GM18951 (cell line): ENCODE measurements around the gene KCNQ1.

Experiments
- POLR2A ChIP-seq: IDR thresholded peaks from 4 replicates; pipeline ENCODE4 v1.6.1; 2011; ENCODE audit warnings: mild to moderate bottlenecking; ENCODE audit not compliant: insufficient read length, insufficient read depth; ENCODE audit errors: extremely low read depth
- in situ Hi-C: fragments of 300-500 bp; cut with MboI; formaldehyde crosslinking; loops from one replicate; pipeline ENCODE4 v1.12.0; 2022; ENCODE audit warnings: low sequenced_read_pairs, mixed read lengths, inconsistent platforms; ENCODE audit not compliant: unreplicated experiment

The KCNQ1 gene

GRCh38 chr11:2689651-2690575 is 245.1 kb downstream of the KCNQ1 start:
- TF ChIP-seq POLR2A, result no peak
- in situ Hi-C loops, result no loop called here

- no peak for TF ChIP-seq POLR2A
- in situ Hi-C loops, result no loop called here
Measured at GRCh38 chr11:2690596-2691354, 246.0 kb downstream of the KCNQ1 start.

GRCh38 chr11:2691355-2691761 is 246.6 kb downstream of the KCNQ1 start:
- TF ChIP-seq POLR2A, result no peak
- in situ Hi-C loops, result no loop called here

GRCh38 chr11:2691991-2692875 is 247.4 kb downstream of the KCNQ1 start:
- in situ Hi-C loops, result no loop called here
- no peak for TF ChIP-seq POLR2A

- in situ Hi-C loops, result no loop called here
- TF ChIP-seq POLR2A, result no peak
Measured at GRCh38 chr11:2693271-2694261, 248.8 kb downstream of the KCNQ1 start.

- in situ Hi-C loops, result no loop called here
Measured at GRCh38 chr11:2694495-2694894, 249.7 kb downstream of the KCNQ1 start.

GRCh38 chr11:2694995-2695939 is 250.5 kb downstream of the KCNQ1 start:
- no peak for TF ChIP-seq POLR2A
- in situ Hi-C loops, result no loop called here

More at GRCh38 chr11:2694495-2694894, 249.7 kb downstream of the KCNQ1 start:
- TF ChIP-seq POLR2A, result no peak

GRCh38 chr11:2696455-2696854 is 251.6 kb downstream of the KCNQ1 start:
- no peak for TF ChIP-seq POLR2A
- in situ Hi-C loops, result no loop called here

- in situ Hi-C loops, result no loop called here
- no peak for TF ChIP-seq POLR2A
Measured at GRCh38 chr11:2697866-2698265, 253.1 kb downstream of the KCNQ1 start.

- in situ Hi-C loops, result no loop called here
- no peak for TF ChIP-seq POLR2A
Measured at GRCh38 chr11:2698386-2699184, 253.8 kb downstream of the KCNQ1 start.

GRCh38 chr11:2699185-2699530 is 254.3 kb downstream of the KCNQ1 start:
- in situ Hi-C loops, result no loop called here
- no peak for TF ChIP-seq POLR2A
